SK-MEL-5 (cell line): ENCODE results near the gene MEF2C. TPM values are rescaled to one million over a fixed set of nuclear protein-coding genes. Genes with fewer than 3 reads are reported as not detected.
A peak's percentile ranks its signal among the peaks of the same experiment; 100 is the strongest.

ENCODE experiments used
- DNase-seq: peaks from one replicate; pipeline ENCODE4 v3.0.0-alpha.2; 2016; ENCODE audit warnings: low read depth, low spot score
- in situ Hi-C: cut with HindIII; loops from 2 replicates; pipeline ENCODE4 v1.10.0; 2016; ENCODE audit warnings: low sequenced_read_pairs, high pct_unique_total_duplicates, low pct_unique_long_range_greater_than_20kb
- total RNA-seq: library from RNA; depleted of rRNA; stranded (reverse); fragments of >200 nt; shearing (Covaris generic); gene quantifications from 2 replicates; pipeline ENCODE4 v1.2.3, GENCODE V29; 2014

MEF2C gene
- total RNA-seq, 1 experiment from 2014 or later: 34.2 TPM

DNA sequence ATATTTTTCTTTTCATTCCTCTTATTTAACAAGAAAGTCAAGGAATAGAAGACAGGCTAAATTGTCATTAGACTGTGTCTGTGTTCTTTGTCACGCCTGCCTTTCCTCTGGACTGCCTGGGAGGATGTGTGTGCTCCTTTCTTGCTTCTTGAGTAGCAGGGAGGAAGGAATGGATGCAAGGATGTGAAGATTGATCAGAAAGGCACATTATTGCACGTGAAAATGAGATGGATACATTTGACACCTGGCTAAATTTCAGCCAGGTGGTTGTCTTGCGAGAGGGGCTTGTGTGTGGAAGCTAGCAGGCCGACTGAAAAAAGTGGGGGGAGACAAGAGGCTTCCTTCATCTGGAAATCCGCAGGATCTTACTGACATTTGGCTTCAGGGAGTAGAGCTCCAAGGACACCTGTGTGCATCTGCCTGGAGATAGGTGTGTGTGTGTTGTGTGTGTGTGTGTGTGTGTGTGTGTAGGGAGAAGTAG is 200.1 kb downstream of the MEF2C start:
- no peak for DNase-seq
- in situ Hi-C loops: loop anchor here (25.0 kb wide), 1 partner anchor 396 kb away; no protein-coding TSS in a partner anchor

DNA sequence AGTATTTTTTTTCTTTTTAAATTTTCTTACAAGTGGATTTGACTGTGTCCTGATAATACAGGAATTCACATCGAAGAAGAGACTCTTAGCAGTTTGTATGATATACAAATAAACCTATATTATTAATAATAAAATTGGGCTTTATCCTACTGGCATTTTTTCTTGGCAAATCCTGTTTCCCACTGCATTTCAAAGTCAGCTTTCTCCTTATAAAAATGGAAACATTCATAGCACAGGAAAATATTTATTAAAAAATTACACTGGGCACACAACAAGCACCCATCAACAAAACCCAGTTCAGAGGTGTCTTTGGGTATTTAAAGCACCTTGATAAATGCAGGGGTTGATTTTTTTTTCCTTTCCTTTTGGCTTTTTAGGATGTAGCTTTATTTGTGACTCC is 200.9 kb downstream of the MEF2C start:
- in situ Hi-C loops: loop anchor here (25.0 kb wide), 1 partner anchor 395 kb away; no protein-coding TSS in a partner anchor
- no peak for DNase-seq

DNA sequence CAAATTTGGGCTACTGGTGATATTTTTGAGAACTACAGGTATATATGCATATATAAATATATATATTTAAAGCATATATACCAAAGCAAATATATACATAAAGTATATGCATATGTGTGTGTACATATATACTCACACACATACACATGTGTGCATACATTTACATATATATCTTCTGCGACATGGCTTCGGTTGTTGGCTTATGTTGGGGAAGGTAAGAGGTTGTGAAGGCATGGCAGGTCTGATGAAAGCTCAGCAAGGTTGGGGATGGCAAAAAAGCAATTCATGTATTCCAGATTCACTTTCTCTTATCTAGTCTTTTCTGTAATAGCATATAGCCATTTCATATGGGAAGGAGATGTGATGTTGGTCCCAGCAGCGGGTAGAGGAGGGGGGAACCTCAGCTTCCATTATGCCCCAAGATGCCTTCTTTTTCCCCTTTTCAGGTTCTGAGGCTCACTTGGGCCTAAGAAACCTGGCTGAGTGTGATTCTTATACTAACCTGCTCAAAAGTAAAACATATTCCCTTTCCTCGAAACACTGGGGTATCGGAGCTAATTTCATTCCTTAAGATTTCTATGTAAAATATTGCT is 201.7 kb downstream of the MEF2C start:
- DNase-seq: no peak

DNA sequence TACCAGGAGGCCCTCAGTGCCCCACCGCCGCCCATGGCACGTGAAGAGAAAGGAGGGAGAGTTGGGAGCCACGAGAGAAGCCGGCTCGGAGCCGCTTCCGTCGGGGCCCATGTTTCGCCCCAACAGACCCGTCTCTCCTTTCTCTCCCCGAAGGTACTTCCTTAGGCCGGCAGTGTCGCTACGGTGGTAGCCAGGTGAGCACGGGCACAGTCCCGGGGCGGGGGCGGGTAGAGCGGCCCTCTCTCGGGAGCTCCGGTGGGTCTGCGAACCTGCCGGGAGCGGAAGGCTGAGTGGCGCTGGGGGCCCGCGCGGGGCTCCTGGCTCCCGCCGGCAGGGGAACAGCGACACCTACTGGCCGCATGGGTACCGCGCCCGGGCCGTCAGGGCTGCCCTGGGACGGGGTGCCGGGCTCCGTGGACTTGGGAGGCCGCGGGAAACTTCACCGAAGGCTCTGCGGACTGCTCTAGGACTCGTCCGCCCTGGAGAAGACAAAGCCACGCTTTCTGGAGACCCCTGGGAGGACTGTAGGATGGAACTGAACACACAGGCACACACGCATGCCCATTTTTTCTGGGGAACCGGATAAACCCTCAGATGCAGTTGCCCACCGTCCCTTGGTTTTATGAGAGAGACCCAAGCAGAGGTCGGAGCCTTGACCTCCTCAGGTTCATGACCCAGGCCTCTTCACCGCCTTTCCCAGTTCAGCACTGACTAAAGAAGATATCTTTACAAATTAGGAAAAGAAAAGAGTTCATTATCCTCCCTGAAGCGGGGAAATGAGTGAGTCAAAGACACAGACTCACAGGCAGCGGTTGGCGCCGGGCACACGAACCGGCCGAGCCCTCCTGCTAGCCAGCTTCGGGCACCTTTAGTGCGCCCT is 202.5 kb downstream of the MEF2C start:
- in situ Hi-C loops: loop anchor here (25.0 kb wide), 1 partner anchor 393 kb away; no protein-coding TSS in a partner anchor
- DNase-seq: peak; percentile 69

More for the DNA sequence above, 201.7 kb downstream of the MEF2C start:
- in situ Hi-C loops: loop anchor here (25.0 kb wide), 1 partner anchor 394 kb away; no protein-coding TSS in a partner anchor

GRCh38 chr5:88679638-88680037 is 203.3 kb downstream of the MEF2C start:
- no peak for DNase-seq
- in situ Hi-C loops: loop anchor here (25.0 kb wide), 1 partner anchor 392 kb away; no protein-coding TSS in a partner anchor

- no peak for DNase-seq
- in situ Hi-C loops: loop anchor here (25.0 kb wide), 1 partner anchor 392 kb away; no protein-coding TSS in a partner anchor
These were observed 204.1 kb downstream of the MEF2C start for GRCh38 chr5:88678770-88679381.

- in situ Hi-C loops: loop anchor here (25.0 kb wide), 1 partner anchor 391 kb away; no protein-coding TSS in a partner anchor
- no peak for DNase-seq
These were observed 204.8 kb downstream of the MEF2C start for GRCh38 chr5:88677943-88678769.

GRCh38 chr5:88677376-88677895 is 205.5 kb downstream of the MEF2C start:
- in situ Hi-C loops: loop anchor here (25.0 kb wide), 1 partner anchor 390 kb away; no protein-coding TSS in a partner anchor
- no peak for DNase-seq

- DNase-seq: no peak
- in situ Hi-C loops: loop anchor here (25.0 kb wide), 1 partner anchor 390 kb away; no protein-coding TSS in a partner anchor
These were observed 206.2 kb downstream of the MEF2C start for GRCh38 chr5:88676637-88677375.

DNA sequence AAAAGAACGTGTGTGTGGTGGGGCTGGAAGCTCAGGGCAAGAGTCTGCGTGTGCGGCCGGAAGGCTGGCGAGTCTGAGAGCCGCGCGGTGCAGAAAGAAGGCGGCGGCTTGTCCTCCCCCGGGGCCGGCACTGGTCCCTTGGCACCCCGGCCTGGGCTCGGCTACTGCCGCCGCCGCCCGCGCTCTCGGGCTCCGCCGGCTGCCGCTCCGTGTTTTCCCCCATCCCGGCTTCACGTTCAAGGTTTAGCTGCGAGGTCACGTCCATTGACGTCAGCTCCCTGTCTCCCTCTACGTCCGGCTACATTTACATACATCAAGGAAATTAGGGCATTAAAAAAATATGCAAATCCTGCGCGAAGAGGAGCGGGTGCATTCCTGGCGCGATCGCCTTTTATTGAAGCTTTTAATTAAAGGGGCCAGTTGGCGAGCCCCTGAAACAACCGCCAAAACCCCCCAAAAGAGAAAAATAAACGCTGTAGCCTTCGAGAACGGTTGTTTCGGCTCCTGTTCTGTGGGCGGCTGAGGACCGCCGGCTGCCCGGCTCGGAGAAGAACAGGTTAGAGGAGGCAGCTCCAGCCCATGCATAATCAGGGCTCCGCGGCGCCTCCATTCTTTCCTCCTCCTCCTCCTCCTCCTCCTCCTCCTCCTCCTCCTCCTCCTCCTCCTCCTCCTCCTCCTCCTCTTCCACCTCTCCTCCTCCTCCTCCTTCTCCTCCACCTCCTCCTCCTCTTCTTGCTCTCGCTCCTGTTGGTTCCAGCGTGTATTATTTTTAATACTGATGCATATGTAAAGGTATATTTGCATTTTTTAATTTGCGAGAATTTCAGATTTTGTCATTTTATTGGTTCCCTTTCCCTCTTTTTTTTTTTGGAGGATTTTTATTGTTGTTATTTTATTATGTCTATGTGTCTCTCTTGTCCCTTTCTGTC is 207.0 kb downstream of the MEF2C start:
- peak; percentile 93 for DNase-seq
- in situ Hi-C loops: loop anchor here (25.0 kb wide), 1 partner anchor 389 kb away; no protein-coding TSS in a partner anchor

DNA sequence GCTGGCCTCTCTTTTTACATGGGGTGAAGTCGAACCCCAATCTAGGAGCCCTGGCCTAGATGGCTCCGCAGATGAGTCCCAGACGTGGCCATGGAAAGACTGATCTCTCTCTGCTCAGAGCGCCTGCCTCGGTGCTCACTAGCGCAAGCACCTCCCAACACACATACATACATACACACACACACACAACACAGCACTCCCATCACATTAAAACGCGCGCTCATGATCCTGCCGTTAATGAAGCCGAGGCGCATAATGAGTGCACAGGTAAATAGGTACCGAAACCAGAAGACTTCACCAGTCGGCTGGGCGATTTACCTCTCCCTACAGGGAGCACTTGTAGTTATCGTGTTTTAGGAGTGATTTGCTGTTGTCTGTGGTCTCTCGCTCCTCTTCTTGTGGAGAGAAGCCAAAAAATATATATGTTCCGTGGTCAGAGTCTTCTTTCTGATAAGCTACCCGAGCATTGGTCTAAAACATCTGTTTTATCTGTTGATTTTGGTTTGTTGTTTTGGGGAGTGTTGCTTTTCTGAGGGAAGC is 207.7 kb downstream of the MEF2C start:
- DNase-seq: peak; percentile 59

DNA sequence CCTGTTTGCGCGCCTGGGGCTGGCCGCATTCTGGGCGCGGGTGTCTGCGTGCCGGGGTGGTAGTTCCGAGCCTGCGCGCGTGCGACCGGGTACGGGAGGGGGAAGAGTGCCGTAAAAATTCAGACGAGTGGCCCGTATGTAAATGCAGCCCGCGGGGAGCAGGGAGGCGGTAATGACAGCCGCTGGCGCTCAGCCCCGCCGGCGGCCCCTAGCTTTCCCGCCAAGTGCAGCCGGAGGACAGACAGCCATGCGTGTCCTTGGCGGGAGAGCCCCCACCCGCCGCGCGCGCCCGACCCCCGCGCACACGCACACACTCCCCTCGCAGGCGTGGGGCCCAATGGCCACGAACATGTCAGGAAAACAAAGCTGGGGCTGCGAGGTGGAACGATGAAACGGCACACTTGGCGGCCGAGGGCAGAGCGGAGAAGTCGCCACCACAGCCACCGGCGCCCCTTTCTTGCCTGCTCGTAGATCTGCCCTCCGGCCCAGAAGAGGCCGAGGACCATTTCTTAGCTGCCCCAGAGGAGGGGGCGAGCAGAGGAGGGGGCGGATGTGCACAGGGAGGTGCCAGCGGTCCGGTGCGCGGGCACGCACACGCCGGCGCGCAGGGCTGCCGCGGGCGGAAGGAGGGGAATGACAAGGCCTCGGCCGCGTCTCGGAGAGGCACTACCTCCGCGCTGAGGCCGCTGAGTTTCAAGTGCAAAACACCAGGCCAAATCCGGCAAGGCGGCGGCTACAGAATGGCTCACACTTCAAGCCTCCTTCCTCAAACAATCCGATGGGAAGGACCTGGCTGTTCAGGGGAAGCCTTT is 208.4 kb downstream of the MEF2C start:
- DNase-seq: peak; percentile 79
- in situ Hi-C loops: loop anchor here (25.0 kb wide), 1 partner anchor 387 kb away; no protein-coding TSS in a partner anchor

More for the DNA sequence above, 207.7 kb downstream of the MEF2C start:
- in situ Hi-C loops: loop anchor here (25.0 kb wide), 1 partner anchor 388 kb away; no protein-coding TSS in a partner anchor

- in situ Hi-C loops: no loop called here
- DNase-seq: peak; percentile 47
These were observed 209.5 kb downstream of the MEF2C start for GRCh38 chr5:88673253-88674105.
